Prostate gland (tissue), 2 donors: ENCODE results near the gene DEFB128. TPM values are rescaled to one million over a fixed set of nuclear protein-coding genes. Genes with fewer than 3 reads are reported as not detected.

Source experiments
- DNase-seq: peaks from one replicate; pipeline ENCODE4 v3.0.0-alpha.2; 2019; ENCODE audit warnings: low spot score
- H3K27ac ChIP-seq, 2 donors: fragments of 200-600 bp; sonication (generic); 2 replicates each; pipeline ENCODE4 v1.5.1; 2017 to 2019
- H3K27me3 ChIP-seq: fragments of 200-600 bp; sonication (generic); replicated peaks from 2 replicates; pipeline ENCODE4 v1.5.1; 2019; ENCODE audit not compliant: insufficient read depth
- H3K36me3 ChIP-seq, 2 donors: fragments of 200-600 bp; sonication (generic); 1 replicate in 1 of 2; 2 replicates in 1 of 2; pipeline versions ENCODE4 v1.5.1 to v1.8.1; 2017 to 2019
- H3K4me1 ChIP-seq: fragments of 200-600 bp; sonication (generic); replicated peaks from 2 replicates; pipeline ENCODE4 v1.5.1; 2019
- H3K4me3 ChIP-seq, 2 donors: fragments of 200-600 bp; sonication (generic); 2 replicates each; pipeline ENCODE4 v1.5.1; 2017 to 2019
- H3K9me3 ChIP-seq: fragments of 200-600 bp; sonication (generic); 2 replicates; pipeline ENCODE4 v1.5.1; 2017
- POLR2A ChIP-seq: fragments of 450-650 bp; IDR thresholded peaks from one replicate; pipeline ENCODE4 v1.6.1; 2016; ENCODE audit warnings: antibody characterized with exemption, mild to moderate bottlenecking
- POLR2AphosphoS5 ChIP-seq: sonication (generic); formaldehyde crosslinking; IDR thresholded peaks from one replicate; pipeline ENCODE4 v1.6.1; 2017; ENCODE audit warnings: antibody characterized with exemption
- WGBS: methylation state at CpG from one replicate; pipeline ENCODE4 v1.1.5; 2018; 5-methylcytosine and 5-hydroxymethylcytosine counted together
- intact Hi-C: fragments of 100-400 bp; cut with DNase I; formaldehyde crosslinking; loops from one replicate; pipeline ENCODE4 v1.14.2; 2022
- total RNA-seq, 2 donors: library from RNA; depleted of rRNA; stranded (reverse); fragments of >200 nt; gene quantifications; one replicate each; pipeline ENCODE4 v1.1.0, GENCODE V29; 2016
- TF ChIP-seq, protein P1 (sequence below), 4 experiments: fragments of 200-600 bp in 2 of 4; fragments of 450-650 bp in 2 of 4; sonication (generic) in 2 of 4; IDR thresholded peaks; 1 replicate in 3 of 4; 2 replicates in 1 of 4; pipeline ENCODE4 v1.5.1; 2016 to 2019; ENCODE audit warnings: antibody characterized with exemption in 4 of 4, mild to moderate bottlenecking in 2 of 4, moderate library complexity in 2 of 4

Gene DEFB128
- total RNA-seq, 2 donors from 2014 or later: not detected

DNA sequence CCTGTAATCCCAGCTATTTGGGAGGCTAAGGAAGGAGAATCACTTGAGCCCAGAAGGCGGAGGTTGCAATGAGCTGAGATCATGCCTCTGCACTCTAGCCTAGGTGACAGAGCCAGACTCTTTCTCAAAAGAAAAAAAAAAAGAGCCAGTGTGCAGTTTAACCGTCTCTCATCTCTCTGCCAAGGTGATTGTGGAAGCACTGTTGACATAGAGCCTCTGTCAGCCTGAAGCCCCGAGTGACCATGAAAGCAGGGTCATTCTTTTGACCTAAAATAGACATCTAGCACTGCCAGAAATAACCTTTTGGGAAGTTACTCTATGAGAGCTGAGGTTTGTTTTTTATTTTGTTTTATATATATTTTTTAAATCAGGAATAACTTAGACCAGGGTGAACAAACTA lies 24.9 kb downstream of the DEFB128 start:
- TF ChIP-seq, protein P1, sequence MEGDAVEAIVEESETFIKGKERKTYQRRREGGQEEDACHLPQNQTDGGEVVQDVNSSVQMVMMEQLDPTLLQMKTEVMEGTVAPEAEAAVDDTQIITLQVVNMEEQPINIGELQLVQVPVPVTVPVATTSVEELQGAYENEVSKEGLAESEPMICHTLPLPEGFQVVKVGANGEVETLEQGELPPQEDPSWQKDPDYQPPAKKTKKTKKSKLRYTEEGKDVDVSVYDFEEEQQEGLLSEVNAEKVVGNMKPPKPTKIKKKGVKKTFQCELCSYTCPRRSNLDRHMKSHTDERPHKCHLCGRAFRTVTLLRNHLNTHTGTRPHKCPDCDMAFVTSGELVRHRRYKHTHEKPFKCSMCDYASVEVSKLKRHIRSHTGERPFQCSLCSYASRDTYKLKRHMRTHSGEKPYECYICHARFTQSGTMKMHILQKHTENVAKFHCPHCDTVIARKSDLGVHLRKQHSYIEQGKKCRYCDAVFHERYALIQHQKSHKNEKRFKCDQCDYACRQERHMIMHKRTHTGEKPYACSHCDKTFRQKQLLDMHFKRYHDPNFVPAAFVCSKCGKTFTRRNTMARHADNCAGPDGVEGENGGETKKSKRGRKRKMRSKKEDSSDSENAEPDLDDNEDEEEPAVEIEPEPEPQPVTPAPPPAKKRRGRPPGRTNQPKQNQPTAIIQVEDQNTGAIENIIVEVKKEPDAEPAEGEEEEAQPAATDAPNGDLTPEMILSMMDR (IDR thresholded peaks at IDR 0.05): no peak
- TF ChIP-seq POLR2A (no peak), POLR2AphosphoS5 (no peak)
- no peaks in the 10 kb centered on the region for H3K9me3 ChIP-seq
- WGBS: 41% methylated on average over 3 of the region's 3 CpGs
- no peaks in the 10 kb centered on the region for H3K36me3 ChIP-seq
- no peak overlapping the region for H3K4me3 ChIP-seq
- DNase-seq: no peak
- no peaks in the 10 kb centered on the region for H3K4me1 ChIP-seq
- H3K27ac ChIP-seq: no peak overlapping the region
- intact Hi-C loops: no loop called here
- H3K27me3 ChIP-seq: peaks cover 3% of the 10 kb centered on the region

DNA sequence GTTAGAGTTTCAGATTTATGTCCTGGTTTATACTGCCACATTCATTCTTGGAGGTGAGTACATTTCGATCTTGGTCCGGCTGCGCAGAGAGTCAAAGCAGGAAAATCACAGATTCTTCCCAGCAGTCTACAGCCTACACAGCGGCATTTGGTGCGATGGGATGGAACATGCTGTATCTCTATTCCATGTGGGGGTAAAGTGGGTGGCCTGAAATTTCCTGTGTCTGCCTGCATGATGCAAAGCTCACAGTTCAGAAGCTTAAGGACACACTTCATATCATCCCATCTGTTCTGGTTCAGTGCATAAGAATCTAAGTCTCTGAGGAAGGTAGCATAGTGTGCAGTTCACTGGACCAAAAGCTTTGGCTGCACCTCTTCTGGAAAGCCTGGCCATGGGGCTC lies 32.4 kb downstream of the DEFB128 start, which contains the start of gene DEFB127:
TSS of gene DEFB127 (plus strand) at position 301 of the 400 bp plus-strand sequence. CDS start at position 392, 91 bp downstream.
- no peak for DNase-seq
- H3K4me1 ChIP-seq: no peaks in the 10 kb centered on the region
- H3K27ac ChIP-seq: no peak within 1 kb of the TSS
- H3K9me3 ChIP-seq: no peaks in the 10 kb centered on the region
- intact Hi-C loops: no loop called here
- 97% methylated on average over 5 of the region's 5 CpGs for WGBS
- TF ChIP-seq, protein P1 (IDR thresholded peaks at IDR 0.05): no peak
- no peak for TF ChIP-seq POLR2AphosphoS5
- no peak for TF ChIP-seq POLR2A
- H3K4me3 ChIP-seq: no peak within 1 kb of the TSS
- no peaks in the 10 kb centered on the region for H3K36me3 ChIP-seq
- no peaks in the 10 kb centered on the region for H3K27me3 ChIP-seq

DNA sequence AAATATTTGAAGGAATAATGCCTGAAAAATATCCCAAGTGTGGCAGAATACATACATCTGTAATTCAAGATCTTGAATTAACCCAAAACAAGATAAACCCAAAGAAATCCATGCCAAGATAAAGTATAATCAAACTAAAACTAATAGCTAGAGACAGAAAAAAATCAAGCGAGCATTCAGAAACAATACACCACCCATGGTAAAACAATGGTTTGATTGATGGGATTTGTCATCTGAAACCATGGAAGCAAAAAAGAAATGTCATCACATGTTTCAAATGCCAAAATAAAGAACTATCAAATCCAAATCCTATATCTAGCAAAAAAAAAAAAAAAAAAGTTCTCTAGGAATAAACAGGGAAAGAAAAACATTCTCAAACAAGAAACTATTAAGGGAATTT lies 37.4 kb downstream of the DEFB128 start:
- no peaks in the 10 kb centered on the region for H3K27me3 ChIP-seq
- H3K9me3 ChIP-seq: no peaks in the 10 kb centered on the region
- intact Hi-C loops: no loop called here
- no peak overlapping the region for H3K27ac ChIP-seq
- H3K36me3 ChIP-seq: no peaks in the 10 kb centered on the region
- DNase-seq: no peak
- H3K4me1 ChIP-seq: no peaks in the 10 kb centered on the region
- WGBS: 82% methylated on average over 1 of the region's 1 CpG
- no peak overlapping the region for H3K4me3 ChIP-seq
- TF ChIP-seq, protein P1 (IDR thresholded peaks at IDR 0.05): no peak
- TF ChIP-seq POLR2AphosphoS5: no peak

DNA sequence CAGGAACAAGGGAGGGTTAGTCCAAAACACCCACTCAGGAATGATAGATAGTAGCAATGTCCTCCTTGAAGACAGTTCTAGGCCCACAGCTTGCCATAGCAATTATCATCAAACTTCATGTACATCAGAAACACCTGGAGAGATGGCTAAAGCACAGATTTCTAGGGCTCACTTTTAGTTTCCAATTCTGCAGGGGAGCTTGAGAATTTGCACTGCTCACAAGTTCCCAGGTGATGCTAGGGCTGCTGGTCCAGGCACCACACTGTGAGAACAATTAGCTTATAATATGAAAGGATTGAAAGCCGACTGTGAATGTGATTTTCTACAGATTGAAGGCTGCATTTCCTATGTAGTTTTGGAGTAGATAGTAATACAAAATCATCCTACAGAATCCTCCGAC lies 43.6 kb downstream of the DEFB128 start:
- TF ChIP-seq, protein P1 (IDR thresholded peaks at IDR 0.05): no peak
- TF ChIP-seq POLR2A (no peak), POLR2AphosphoS5 (no peak)
- intact Hi-C loops: no loop called here
- no peak for DNase-seq
- Histone ChIP-seq H3K27me3 (no peaks in the 10 kb centered on the region), H3K4me1 (no peaks in the 10 kb centered on the region), H3K36me3 (no peaks in the 10 kb centered on the region), H3K9me3 (no peaks in the 10 kb centered on the region), H3K4me3 (no peak overlapping the region), H3K27ac (no peak overlapping the region)
- 73% methylated on average over 2 of the region's 2 CpGs for WGBS

DNA sequence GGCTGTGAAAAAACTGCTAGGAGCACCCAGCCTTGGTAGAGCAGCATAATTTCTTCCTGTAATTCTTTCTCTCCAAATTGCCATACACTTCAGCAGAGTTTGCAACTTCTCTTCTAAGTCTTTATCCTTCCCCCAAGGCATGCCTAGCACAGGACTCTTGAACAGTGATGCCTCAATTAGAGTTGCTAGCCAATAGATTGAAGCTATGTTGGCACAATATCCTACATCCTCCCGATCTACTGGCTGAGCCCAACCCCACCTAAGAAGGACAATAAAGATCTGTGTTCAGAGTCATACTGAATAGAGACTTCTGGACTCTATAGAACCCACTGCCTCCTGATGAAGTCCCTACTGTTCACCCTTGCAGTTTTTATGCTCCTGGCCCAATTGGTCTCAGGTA lies 47.2 kb downstream of the DEFB128 start, which contains the start of gene DEFB126:
TSS of gene DEFB126 (plus strand) at position 301 of the 400 bp plus-strand sequence. CDS start at position 340, 39 bp downstream.
- Histone ChIP-seq H3K4me3 (no peak within 1 kb of the TSS), H3K4me1 (no peaks in the 10 kb centered on the region), H3K27me3 (no peaks in the 10 kb centered on the region), H3K9me3 (no peaks in the 10 kb centered on the region), H3K36me3 (no peaks in the 10 kb centered on the region), H3K27ac (no peak within 1 kb of the TSS)
- 53% methylated on average over 1 of the region's 1 CpG for WGBS
- TF ChIP-seq POLR2AphosphoS5: no peak
- TF ChIP-seq, protein P1 (IDR thresholded peaks at IDR 0.05): no peak
- TF ChIP-seq POLR2A: no peak
- intact Hi-C loops: no loop called here
- DNase-seq: no peak
